HG03039 (cell line): ENCODE measurements around the gene CCDC186.
A peak's percentile ranks its signal among the peaks of the same experiment; 100 is the strongest.
"Not testable (repeated sequence)": the region's sequence is repeated elsewhere in the genome, so short reads cannot be mapped to it uniquely, and the experiment has no call there.

Source experiments
- ATAC-seq: cut with Tn5 transposase; IDR thresholded peaks from one replicate; pipeline ENCODE4 v1.9.1; 2021; ENCODE audit warnings: mild to moderate bottlenecking, moderate library complexity; ENCODE audit not compliant: unreplicated experiment

CCDC186 gene

GRCh38 chr10:114174695-114175188 is 739 bp upstream of the CCDC186 start:
- no peak for ATAC-seq

GRCh38 chr10:114173603-114173920 is 441 bp downstream of the CCDC186 start:
- no peak for ATAC-seq

GRCh38 chr10:114172776-114173602 is 1.0 kb downstream of the CCDC186 start:
- no peak for ATAC-seq

- ATAC-seq = no peak
Observed at GRCh38 chr10:114172216-114172615, 1.8 kb downstream of the CCDC186 start.

- ATAC-seq = no peak
Observed at GRCh38 chr10:114168450-114169009, 5.5 kb downstream of the CCDC186 start.

- ATAC-seq = no peak
Observed at GRCh38 chr10:114167985-114168384, 6.0 kb downstream of the CCDC186 start.

- no peak for ATAC-seq
Observed at GRCh38 chr10:114166494-114166893, 7.5 kb downstream of the CCDC186 start.

GRCh38 chr10:114166043-114166442 is 8.0 kb downstream of the CCDC186 start:
- no peak for ATAC-seq

GRCh38 chr10:114163062-114163461 is 10.9 kb downstream of the CCDC186 start:
- ATAC-seq = no peak

GRCh38 chr10:114157912-114158311 is 16.1 kb downstream of the CCDC186 start:
- no peak for ATAC-seq

- no peak for ATAC-seq
Observed at GRCh38 chr10:114151892-114152291, 22.1 kb downstream of the CCDC186 start.

GRCh38 chr10:114151486-114151885 is 22.5 kb downstream of the CCDC186 start:
- no peak for ATAC-seq

GRCh38 chr10:114149476-114149875 is 24.5 kb downstream of the CCDC186 start:
- not testable (repeated sequence) for ATAC-seq

GRCh38 chr10:114143160-114143559 is 30.8 kb downstream of the CCDC186 start:
- no peak for ATAC-seq

GRCh38 chr10:114142018-114142417 is 32.0 kb downstream of the CCDC186 start:
- no peak for ATAC-seq

GRCh38 chr10:114140827-114141226 is 33.2 kb downstream of the CCDC186 start:
- not testable (repeated sequence) for ATAC-seq

- no peak for ATAC-seq
Observed at GRCh38 chr10:114140036-114140435, 34.0 kb downstream of the CCDC186 start.

GRCh38 chr10:114138581-114138980 is 35.4 kb downstream of the CCDC186 start:
- ATAC-seq = no peak

- ATAC-seq = no peak
Observed at GRCh38 chr10:114135476-114135875, 38.5 kb downstream of the CCDC186 start.

- ATAC-seq = peak; percentile 56
Observed at GRCh38 chr10:114131094-114131493, 42.9 kb downstream of the CCDC186 start.

- ATAC-seq = no peak
Observed at GRCh38 chr10:114121031-114121430, 53.0 kb downstream of the CCDC186 start.

GRCh38 chr10:114118514-114118913 is 55.5 kb downstream of the CCDC186 start:
- no peak for ATAC-seq
